ENCODE data around the gene DMAC1. TPM values are rescaled to one million over a fixed set of nuclear protein-coding genes. Genes with fewer than 3 reads are reported as not detected.

Gene DMAC1
- total RNA-seq, 1 experiment from 2014 or later = 72.7 TPM

- no peak overlapping the region for H2AFZ ChIP-seq (ENCODE audit: low read length)
- no peak overlapping the region for H3K23ac ChIP-seq (ENCODE audit: insufficient read length, low read depth, low read length)
- Mint-ChIP-seq H3K4me1 (peaks cover 2 to 6% of the 10 kb centered on the region in 2 experiments), H3K27ac (no peak overlapping the region), H3K27me3 (ENCODE audit: low read depth) (no peaks in the 10 kb centered on the region), H3K9me3 (peaks cover 3 to 4% of the 10 kb centered on the region in 2 experiments; a peak in 2 of 5 replicates), H3K4me3 (no peak overlapping the region), H3K36me3 (ENCODE audit: insufficient read depth in 1 of 3, low read depth in 3 of 3) (peaks cover 0 to 4% (median 0%) of the 10 kb centered on the region in 3 experiments; a peak in 3 of 7 replicates)
- no peaks in the 10 kb centered on the region for H4K20me1 ChIP-seq (ENCODE audit: control insufficient read depth, insufficient read depth, insufficient read length)
- H4K5ac ChIP-seq (ENCODE audit: insufficient read length, low read depth, low read length) = no peak overlapping the region
- no peak overlapping the region for H2BK20ac ChIP-seq (ENCODE audit: low read depth, low read length, poor library complexity, severe bottlenecking)
- no peaks in the 10 kb centered on the region for H3K79me1 ChIP-seq (ENCODE audit: insufficient read depth, low read depth, low read length, poor library complexity, severe bottlenecking)
- no peak overlapping the region for H3T11ph ChIP-seq (ENCODE audit: low read length)
- no CpG with 5 or more reads among the region's 1 CpG for WGBS (ENCODE audit: extremely low coverage, insufficient read length, low lambda C conversion rate)
- H3K18ac ChIP-seq (ENCODE audit: insufficient read length, low read depth, low read length) = no peak overlapping the region
- TF ChIP-seq, protein P1, sequence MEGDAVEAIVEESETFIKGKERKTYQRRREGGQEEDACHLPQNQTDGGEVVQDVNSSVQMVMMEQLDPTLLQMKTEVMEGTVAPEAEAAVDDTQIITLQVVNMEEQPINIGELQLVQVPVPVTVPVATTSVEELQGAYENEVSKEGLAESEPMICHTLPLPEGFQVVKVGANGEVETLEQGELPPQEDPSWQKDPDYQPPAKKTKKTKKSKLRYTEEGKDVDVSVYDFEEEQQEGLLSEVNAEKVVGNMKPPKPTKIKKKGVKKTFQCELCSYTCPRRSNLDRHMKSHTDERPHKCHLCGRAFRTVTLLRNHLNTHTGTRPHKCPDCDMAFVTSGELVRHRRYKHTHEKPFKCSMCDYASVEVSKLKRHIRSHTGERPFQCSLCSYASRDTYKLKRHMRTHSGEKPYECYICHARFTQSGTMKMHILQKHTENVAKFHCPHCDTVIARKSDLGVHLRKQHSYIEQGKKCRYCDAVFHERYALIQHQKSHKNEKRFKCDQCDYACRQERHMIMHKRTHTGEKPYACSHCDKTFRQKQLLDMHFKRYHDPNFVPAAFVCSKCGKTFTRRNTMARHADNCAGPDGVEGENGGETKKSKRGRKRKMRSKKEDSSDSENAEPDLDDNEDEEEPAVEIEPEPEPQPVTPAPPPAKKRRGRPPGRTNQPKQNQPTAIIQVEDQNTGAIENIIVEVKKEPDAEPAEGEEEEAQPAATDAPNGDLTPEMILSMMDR (conservative IDR thresholded peaks at IDR 0.05) = no peak
- H3K4me1 ChIP-seq (ENCODE audit: insufficient read depth, low read length) = no peaks in the 10 kb centered on the region
- DNase-seq = no peak
- H3K14ac ChIP-seq (ENCODE audit: insufficient read depth, low read length) = no peak overlapping the region
- no peaks in the 10 kb centered on the region for H3K9me3 ChIP-seq (ENCODE audit: control insufficient read depth, low read depth, low read length)
- H3K9ac ChIP-seq (ENCODE audit: extremely low read depth, insufficient read length, low read length) = no peak overlapping the region
- no peak overlapping the region for H4K8ac ChIP-seq (replicated peaks; ENCODE audit: insufficient read length, low read depth, low read length)
- H2BK5ac ChIP-seq (ENCODE audit: insufficient read length, low read length) = no peak overlapping the region
- no peaks in the 10 kb centered on the region for H3K23me2 ChIP-seq (ENCODE audit: insufficient read length, low read depth, low read length, poor library complexity, severe bottlenecking)
- no peak overlapping the region for H3K4ac ChIP-seq (ENCODE audit: low read depth, low read length)
- no peaks in the 10 kb centered on the region for H3K27me3 ChIP-seq (ENCODE audit: insufficient read depth, low read length)
- H2BK12ac ChIP-seq (ENCODE audit: insufficient read length, low read depth, low read length) = no peak overlapping the region
- no peak overlapping the region for H2AK5ac ChIP-seq (ENCODE audit: insufficient read length, low read length)
- no peaks in the 10 kb centered on the region for H3K79me2 ChIP-seq (ENCODE audit: insufficient read depth, low read length)
- H3K4me2 ChIP-seq (ENCODE audit: insufficient read depth, insufficient read length, low read length) = no peak overlapping the region
- H3K27ac ChIP-seq (ENCODE audit: insufficient read length, low read depth, low read length) = no peak overlapping the region
- H3K56ac ChIP-seq (ENCODE audit: insufficient read length, low read depth, low read length) = no peak overlapping the region
- no peak overlapping the region for H2BK15ac ChIP-seq (ENCODE audit: low read depth, low read length)
- H2BK120ac ChIP-seq (ENCODE audit: low read depth, low read length, poor library complexity, severe bottlenecking) = no peak overlapping the region
- H4K91ac ChIP-seq (ENCODE audit: insufficient read length, low read depth, low read length) = no peak overlapping the region
These were observed 39.6 kb downstream of the DMAC1 start for GRCh38 chr9:7760014-7760415.

Measured in H9 (cell line).